IMR-90 (cell line): ENCODE results near the gene SHISA2.
"Not testable (repeated sequence)": the region's sequence is repeated elsewhere in the genome, so short reads cannot be mapped to it uniquely, and the experiment has no call there.

ENCODE experiments used
- CEBPB ChIP-seq: IDR thresholded peaks from 2 replicates; pipeline ENCODE4 v1.6.1; 2012; ENCODE audit warnings: low read depth, low read length, improper control_type of control experiment
- CHD1 ChIP-seq: IDR thresholded peaks from 2 replicates; pipeline ENCODE4 v1.6.1; 2012; ENCODE audit warnings: low read depth, low read length, improper control_type of control experiment
- FOS ChIP-seq: fragments of 150-350 bp; IDR thresholded peaks from 2 replicates; pipeline ENCODE4 v1.6.1; 2016; ENCODE audit warnings: low read depth, low read length
- MAFK ChIP-seq: IDR thresholded peaks from 2 replicates; pipeline ENCODE4 v1.6.1; 2012; ENCODE audit warnings: low read depth, low read length, improper control_type of control experiment
- MXI1 ChIP-seq: IDR thresholded peaks from 2 replicates; pipeline ENCODE4 v1.6.1; 2012; ENCODE audit warnings: low read depth, mild to moderate bottlenecking, low read length, moderate library complexity, borderline replicate concordance
- POLR2A ChIP-seq: IDR thresholded peaks from 2 replicates; pipeline ENCODE4 v1.6.1; 2012; ENCODE audit warnings: mild to moderate bottlenecking, low read depth, low read length
- RAD21 ChIP-seq: IDR thresholded peaks from 2 replicates; pipeline ENCODE4 v1.6.1; 2012; ENCODE audit warnings: low read length, improper control_type of control experiment
- RFX5 ChIP-seq: IDR thresholded peaks from 2 replicates; pipeline ENCODE4 v1.8.0; 2012; ENCODE audit warnings: low read depth, mild to moderate bottlenecking, low read length, moderate library complexity
- SMC3 ChIP-seq: fragments of 150-350 bp; IDR thresholded peaks from 2 replicates; pipeline ENCODE4 v1.6.1; 2016; ENCODE audit warnings: low read depth, mild to moderate bottlenecking, antibody characterized with exemption, low read length, moderate library complexity
- TF ChIP-seq, protein P1 (sequence below): conservative IDR thresholded peaks from 2 replicates; pipeline ENCODE4 v1.5.1; 2012; ENCODE audit warnings: mild to moderate bottlenecking, low read depth, low read length, improper control_type of control experiment
- TF ChIP-seq, protein P2 (sequence below): fragments of 150-350 bp; IDR thresholded peaks from 2 replicates; pipeline ENCODE4 v1.6.1; 2017; ENCODE audit warnings: mild to moderate bottlenecking, antibody characterized with exemption, low read length, low read depth
- TF ChIP-seq, protein P3 (sequence below): fragments of 150-350 bp; IDR thresholded peaks from 2 replicates; pipeline ENCODE4 v1.6.1; 2016; ENCODE audit warnings: low read depth, mild to moderate bottlenecking, low read length, moderate library complexity, borderline replicate concordance

DNA sequence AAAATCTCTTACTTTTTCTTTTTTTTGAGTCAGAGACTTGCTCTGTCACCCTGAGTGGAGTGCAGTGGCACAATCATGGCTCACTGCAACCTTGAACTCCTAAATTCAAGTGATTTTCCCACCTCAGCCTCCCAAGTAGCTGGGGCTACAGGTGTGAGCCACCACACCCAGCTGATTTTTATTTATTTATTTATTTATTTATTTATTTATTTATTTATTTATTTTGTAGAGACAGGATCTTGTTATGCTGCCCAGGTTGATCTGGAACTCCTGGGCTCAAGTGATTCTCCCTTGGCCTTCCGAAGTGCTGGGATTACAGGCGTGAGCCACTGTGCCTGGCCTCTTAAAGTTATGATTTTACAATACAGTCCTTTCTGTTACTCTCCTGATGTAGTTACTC, 16.6 kb upstream of the SHISA2 start:
- TF ChIP-seq, protein P1, sequence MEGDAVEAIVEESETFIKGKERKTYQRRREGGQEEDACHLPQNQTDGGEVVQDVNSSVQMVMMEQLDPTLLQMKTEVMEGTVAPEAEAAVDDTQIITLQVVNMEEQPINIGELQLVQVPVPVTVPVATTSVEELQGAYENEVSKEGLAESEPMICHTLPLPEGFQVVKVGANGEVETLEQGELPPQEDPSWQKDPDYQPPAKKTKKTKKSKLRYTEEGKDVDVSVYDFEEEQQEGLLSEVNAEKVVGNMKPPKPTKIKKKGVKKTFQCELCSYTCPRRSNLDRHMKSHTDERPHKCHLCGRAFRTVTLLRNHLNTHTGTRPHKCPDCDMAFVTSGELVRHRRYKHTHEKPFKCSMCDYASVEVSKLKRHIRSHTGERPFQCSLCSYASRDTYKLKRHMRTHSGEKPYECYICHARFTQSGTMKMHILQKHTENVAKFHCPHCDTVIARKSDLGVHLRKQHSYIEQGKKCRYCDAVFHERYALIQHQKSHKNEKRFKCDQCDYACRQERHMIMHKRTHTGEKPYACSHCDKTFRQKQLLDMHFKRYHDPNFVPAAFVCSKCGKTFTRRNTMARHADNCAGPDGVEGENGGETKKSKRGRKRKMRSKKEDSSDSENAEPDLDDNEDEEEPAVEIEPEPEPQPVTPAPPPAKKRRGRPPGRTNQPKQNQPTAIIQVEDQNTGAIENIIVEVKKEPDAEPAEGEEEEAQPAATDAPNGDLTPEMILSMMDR = not testable (repeated sequence)
- not testable (repeated sequence) for TF ChIP-seq MXI1, POLR2A, RAD21, RFX5, CEBPB, SMC3, MAFK, CHD1, FOS
- TF ChIP-seq, protein P2, sequence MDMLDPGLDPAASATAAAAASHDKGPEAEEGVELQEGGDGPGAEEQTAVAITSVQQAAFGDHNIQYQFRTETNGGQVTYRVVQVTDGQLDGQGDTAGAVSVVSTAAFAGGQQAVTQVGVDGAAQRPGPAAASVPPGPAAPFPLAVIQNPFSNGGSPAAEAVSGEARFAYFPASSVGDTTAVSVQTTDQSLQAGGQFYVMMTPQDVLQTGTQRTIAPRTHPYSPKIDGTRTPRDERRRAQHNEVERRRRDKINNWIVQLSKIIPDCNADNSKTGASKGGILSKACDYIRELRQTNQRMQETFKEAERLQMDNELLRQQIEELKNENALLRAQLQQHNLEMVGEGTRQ = not testable (repeated sequence)
- TF ChIP-seq, protein P3, sequence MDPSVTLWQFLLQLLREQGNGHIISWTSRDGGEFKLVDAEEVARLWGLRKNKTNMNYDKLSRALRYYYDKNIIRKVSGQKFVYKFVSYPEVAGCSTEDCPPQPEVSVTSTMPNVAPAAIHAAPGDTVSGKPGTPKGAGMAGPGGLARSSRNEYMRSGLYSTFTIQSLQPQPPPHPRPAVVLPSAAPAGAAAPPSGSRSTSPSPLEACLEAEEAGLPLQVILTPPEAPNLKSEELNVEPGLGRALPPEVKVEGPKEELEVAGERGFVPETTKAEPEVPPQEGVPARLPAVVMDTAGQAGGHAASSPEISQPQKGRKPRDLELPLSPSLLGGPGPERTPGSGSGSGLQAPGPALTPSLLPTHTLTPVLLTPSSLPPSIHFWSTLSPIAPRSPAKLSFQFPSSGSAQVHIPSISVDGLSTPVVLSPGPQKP = not testable (repeated sequence)
